Epithelial cell of prostate (primary cell): ENCODE results near the gene IFRD2.
A peak's percentile ranks its signal among the peaks of the same experiment; 100 is the strongest.

Source experiments
- DNase-seq: peaks from one replicate; pipeline ENCODE4 v3.0.0-alpha.2; 2011; ENCODE audit warnings: low read depth, low spot score
- H3K27ac ChIP-seq: fragments of 450-650 bp; 2 replicates; pipeline ENCODE4 v1.5.1; 2017; ENCODE audit warnings: mild to moderate bottlenecking

IFRD2 gene

GRCh38 chr3:50302095-50303012, 10.1 kb upstream of the IFRD2 start:
- no peak for DNase-seq
- H3K27ac ChIP-seq: peak overlapping the region; percentile 91

- peak overlapping the region; percentile 91 for H3K27ac ChIP-seq
These were observed 8.5 kb upstream of the IFRD2 start for GRCh38 chr3:50300681-50301254.

GRCh38 chr3:50299929-50300680, 7.9 kb upstream of the IFRD2 start:
- DNase-seq: peak; percentile 89

More at GRCh38 chr3:50300681-50301254, 8.5 kb upstream of the IFRD2 start:
- DNase-seq: no peak

GRCh38 chr3:50299638-50299928, 7.4 kb upstream of the IFRD2 start:
- no peak for DNase-seq
- H3K27ac ChIP-seq: peak overlapping the region; percentile 91

More at GRCh38 chr3:50299929-50300680, 7.9 kb upstream of the IFRD2 start:
- H3K27ac ChIP-seq: peak overlapping the region; percentile 91

- peak within 1 kb of the TSS; percentile 91 for H3K27ac ChIP-seq
- DNase-seq: peak; percentile 98
These were observed 6.8 kb upstream of the IFRD2 start, which contains the start of the genes HYAL3 and NAA80 for GRCh38 chr3:50298836-50299637. TSS of gene HYAL3 (minus strand) at chr3:50299405. CDS start at chr3:50295602, 3,803 bp downstream. TSS of gene NAA80 (minus strand) at chr3:50299405. CDS start at chr3:50297463, 1,942 bp downstream.

GRCh38 chr3:50297896-50298725, 5.9 kb upstream of the IFRD2 start:
- H3K27ac ChIP-seq: peak overlapping the region; percentile 91
- DNase-seq: no peak

GRCh38 chr3:50297384-50297775, 5.2 kb upstream of the IFRD2 start:
- no peak for DNase-seq
- no peak overlapping the region for H3K27ac ChIP-seq

- DNase-seq: no peak
- H3K27ac ChIP-seq: no peak overlapping the region
These were observed 4.6 kb upstream of the IFRD2 start for GRCh38 chr3:50296721-50297383.

GRCh38 chr3:50295553-50296431, 3.6 kb upstream of the IFRD2 start:
- H3K27ac ChIP-seq: no peak overlapping the region
- no peak for DNase-seq

- no peak overlapping the region for H3K27ac ChIP-seq
- DNase-seq: no peak
These were observed 2.5 kb upstream of the IFRD2 start for GRCh38 chr3:50294492-50295403.

- no peak overlapping the region for H3K27ac ChIP-seq
- no peak for DNase-seq
These were observed 1.9 kb upstream of the IFRD2 start for GRCh38 chr3:50294089-50294488.

- peak overlapping the region; percentile 63 for H3K27ac ChIP-seq
- no peak for DNase-seq
These were observed 1.0 kb upstream of the IFRD2 start for GRCh38 chr3:50293079-50293801.

- DNase-seq: no peak
- H3K27ac ChIP-seq: no peak overlapping the region
These were observed 2.0 kb downstream of the IFRD2 start for GRCh38 chr3:50290161-50290641.

- H3K27ac ChIP-seq: no peak overlapping the region
- no peak for DNase-seq
These were observed 3.1 kb downstream of the IFRD2 start for GRCh38 chr3:50289130-50289529.

GRCh38 chr3:50288387-50289007, 3.7 kb downstream of the IFRD2 start:
- DNase-seq: no peak
- no peak overlapping the region for H3K27ac ChIP-seq
